ENCODE results near the gene SPEF2. TPM values are rescaled to one million over a fixed set of nuclear protein-coding genes. Genes with fewer than 3 reads are reported as not detected.

SPEF2 gene
- total RNA-seq, 2 experiments from 2014 or later, result 0.03 TPM; not detected in 1

GRCh38 chr5:35826056-35826455, 208.4 kb downstream of the SPEF2 start:
- Histone ChIP-seq H3K4me2 (ENCODE audit: low read length) (no peak overlapping the region), H3K4me1 (ENCODE audit: insufficient read depth, low read length, poor library complexity, severe bottlenecking) (no peaks in the 10 kb centered on the region), H3K9me2 (ENCODE audit: insufficient read depth, low read length) (no peaks in the 10 kb centered on the region), H3K79me2 (ENCODE audit: insufficient read depth, low read depth, low read length) (no peaks in the 10 kb centered on the region), H3K9me3 (ENCODE audit: low read length) (no peaks in the 10 kb centered on the region), H2AFZ (ENCODE audit: low read length) (no peak overlapping the region), H3K4me3 (ENCODE audit: low read depth, low read length, poor library complexity, severe bottlenecking) (no peak overlapping the region), H3K27ac (ENCODE audit: low read depth, low read length, poor library complexity, severe bottlenecking) (no peak overlapping the region), H3K36me3 (ENCODE audit: insufficient read depth, low read length) (no peaks in the 10 kb centered on the region), H4K20me1 (ENCODE audit: insufficient read depth, low read length) (no peaks in the 10 kb centered on the region)
- no TSS peak for BruUV-seq (replicated peaks)
- no peak for DNase-seq (ENCODE audit: low spot score)
- no peak for TF ChIP-seq CTCF (conservative IDR thresholded peaks at IDR 0.05; ENCODE audit: low read length)
- no peak for TF ChIP-seq EZH2phosphoT487 (IDR thresholded peaks at IDR 0.05; ENCODE audit: borderline replicate concordance, low read depth, low read length)
- ChIA-PET POLR2A (interaction anchor here (0.6 to 1.1 kb wide), 2 partner anchors 22 to 96 kb away, joined by 3 to 4 read pairs; no protein-coding TSS in a partner anchor), CTCF (ENCODE audit: unreplicated experiment) (no interaction called here)
- intact Hi-C loops (cut with micrococcal nuclease; ENCODE audit: unreplicated experiment), result no loop called here

- TF ChIP-seq CTCF (conservative IDR thresholded peaks at IDR 0.05; ENCODE audit: low read length), result no peak
- TF ChIP-seq EZH2phosphoT487 (IDR thresholded peaks at IDR 0.05; ENCODE audit: borderline replicate concordance, low read depth, low read length), result no peak
- CTCF ChIA-PET (ENCODE audit: unreplicated experiment), result no interaction called here
Observed at GRCh38 chr5:35826554-35826953, 208.9 kb downstream of the SPEF2 start.

GRCh38 chr5:35828082-35828598, 210.5 kb downstream of the SPEF2 start:
- no peak overlapping the region for H3K4me2 ChIP-seq (ENCODE audit: low read length)
- no peaks in the 10 kb centered on the region for H3K4me1 ChIP-seq (ENCODE audit: insufficient read depth, low read length, poor library complexity, severe bottlenecking)
- no peaks in the 10 kb centered on the region; the same call in 1 of the 2 replicates for H3K9me2 ChIP-seq (ENCODE audit: insufficient read depth, low read length)
- no peaks in the 10 kb centered on the region for H4K20me1 ChIP-seq (ENCODE audit: insufficient read depth, low read length)
- ChIA-PET POLR2A (interaction anchor here (1.2 kb wide), 1 partner anchor 16 kb away, joined by 3 read pairs; no protein-coding TSS in a partner anchor), CTCF (ENCODE audit: unreplicated experiment) (no interaction called here)
- H3K36me3 ChIP-seq (ENCODE audit: insufficient read depth, low read length), result no peaks in the 10 kb centered on the region
- intact Hi-C loops (cut with micrococcal nuclease; ENCODE audit: unreplicated experiment), result no loop called here
- no TSS peak for BruUV-seq (replicated peaks)
- TF ChIP-seq CTCF (conservative IDR thresholded peaks at IDR 0.05; ENCODE audit: low read length) (no peak), EZH2phosphoT487 (IDR thresholded peaks at IDR 0.05; ENCODE audit: borderline replicate concordance, low read depth, low read length) (no peak)
- no peak overlapping the region for H2AFZ ChIP-seq (ENCODE audit: low read length)
- DNase-seq (ENCODE audit: low spot score), result no peak
- no peak overlapping the region for H3K4me3 ChIP-seq (ENCODE audit: low read depth, low read length, poor library complexity, severe bottlenecking)
- no peaks in the 10 kb centered on the region for H3K9me3 ChIP-seq (ENCODE audit: low read length)
- no peaks in the 10 kb centered on the region for H3K79me2 ChIP-seq (ENCODE audit: insufficient read depth, low read depth, low read length)
- no peak overlapping the region for H3K27ac ChIP-seq (ENCODE audit: low read depth, low read length, poor library complexity, severe bottlenecking)

More at GRCh38 chr5:35826554-35826953, 208.9 kb downstream of the SPEF2 start:
- no peaks in the 10 kb centered on the region for H3K9me2 ChIP-seq (ENCODE audit: insufficient read depth, low read length)
- H3K9me3 ChIP-seq (ENCODE audit: low read length), result no peaks in the 10 kb centered on the region
- H3K4me2 ChIP-seq (ENCODE audit: low read length), result no peak overlapping the region
- no peaks in the 10 kb centered on the region for H3K36me3 ChIP-seq (ENCODE audit: insufficient read depth, low read length)
- no peak overlapping the region for H2AFZ ChIP-seq (ENCODE audit: low read length)
- POLR2A ChIA-PET, result interaction anchor here (1.1 to 1.2 kb wide), 2 partner anchors 14 to 22 kb away, joined by 3 read pairs; no protein-coding TSS in a partner anchor
- H4K20me1 ChIP-seq (ENCODE audit: insufficient read depth, low read length), result no peaks in the 10 kb centered on the region
- intact Hi-C loops (cut with micrococcal nuclease; ENCODE audit: unreplicated experiment), result no loop called here
- no peak for DNase-seq (ENCODE audit: low spot score)
- H3K27ac ChIP-seq (ENCODE audit: low read depth, low read length, poor library complexity, severe bottlenecking), result no peak overlapping the region
- no peaks in the 10 kb centered on the region for H3K4me1 ChIP-seq (ENCODE audit: insufficient read depth, low read length, poor library complexity, severe bottlenecking)
- H3K4me3 ChIP-seq (ENCODE audit: low read depth, low read length, poor library complexity, severe bottlenecking), result no peak overlapping the region
- H3K79me2 ChIP-seq (ENCODE audit: insufficient read depth, low read depth, low read length), result no peaks in the 10 kb centered on the region
- no TSS peak for BruUV-seq (replicated peaks)
